Measurements from ENCODE around the gene USP12. TPM values are rescaled to one million over a fixed set of nuclear protein-coding genes. Genes with fewer than 3 reads are reported as not detected.

USP12 gene
- total RNA-seq, 6 donors from 2014 or later: 11.9 to 78.8 (median 30.5) TPM

GRCh38 chr13:27120811-27121210 lies 50.8 kb downstream of the USP12 start:
- H3K27ac ChIP-seq: peak overlapping the region in 1 of 4 donors; percentile 42
- 31 to 37% methylated on average over 3 of the region's 3 CpGs for WGBS, 2 donors
- no peak for ATAC-seq (ENCODE audit: low FRiP score in 2 of 2)

GRCh38 chr13:27120011-27120410 lies 51.6 kb downstream of the USP12 start:
- Histone ChIP-seq H3K27ac (no peak overlapping the region), H3K36me3 (peaks cover 0 to 8% (median 5%) of the 10 kb centered on the region in 4 donors), H3K4me3 (no peak overlapping the region), H3K27me3 (no peaks in the 10 kb centered on the region), H3K4me1 (peaks cover 10 to 30% (median 22%) of the 10 kb centered on the region in 4 donors), H3K9me3 (no peaks in the 10 kb centered on the region)
- DNase-seq (no peak), ATAC-seq (ENCODE audit: low FRiP score in 2 of 2) (no peak)
- TF ChIP-seq POLR2A (IDR thresholded peaks at IDR 0.05) (no peak), POLR2AphosphoS5 (IDR thresholded peaks at IDR 0.05) (no peak), CTCF (IDR thresholded peaks at IDR 0.05) (no peak), EP300 (IDR thresholded peaks at IDR 0.05) (no peak)
- WGBS, 2 donors: 93% methylated on average over 3 of the region's 3 CpGs

More at GRCh38 chr13:27120811-27121210, 50.8 kb downstream of the USP12 start:
- no peak for DNase-seq
- TF ChIP-seq POLR2AphosphoS5 (IDR thresholded peaks at IDR 0.05) (no peak), POLR2A (IDR thresholded peaks at IDR 0.05) (no peak), EP300 (IDR thresholded peaks at IDR 0.05) (no peak), CTCF (IDR thresholded peaks at IDR 0.05) (no peak)
- no peak overlapping the region for H3K4me3 ChIP-seq
- H3K9me3 ChIP-seq: no peaks in the 10 kb centered on the region
- peaks cover 13 to 34% (median 24%) of the 10 kb centered on the region in 4 donors for H3K4me1 ChIP-seq
- no peaks in the 10 kb centered on the region for H3K27me3 ChIP-seq
- H3K36me3 ChIP-seq: peaks cover 0 to 2% (median under 1%) of the 10 kb centered on the region in 4 donors

DNA sequence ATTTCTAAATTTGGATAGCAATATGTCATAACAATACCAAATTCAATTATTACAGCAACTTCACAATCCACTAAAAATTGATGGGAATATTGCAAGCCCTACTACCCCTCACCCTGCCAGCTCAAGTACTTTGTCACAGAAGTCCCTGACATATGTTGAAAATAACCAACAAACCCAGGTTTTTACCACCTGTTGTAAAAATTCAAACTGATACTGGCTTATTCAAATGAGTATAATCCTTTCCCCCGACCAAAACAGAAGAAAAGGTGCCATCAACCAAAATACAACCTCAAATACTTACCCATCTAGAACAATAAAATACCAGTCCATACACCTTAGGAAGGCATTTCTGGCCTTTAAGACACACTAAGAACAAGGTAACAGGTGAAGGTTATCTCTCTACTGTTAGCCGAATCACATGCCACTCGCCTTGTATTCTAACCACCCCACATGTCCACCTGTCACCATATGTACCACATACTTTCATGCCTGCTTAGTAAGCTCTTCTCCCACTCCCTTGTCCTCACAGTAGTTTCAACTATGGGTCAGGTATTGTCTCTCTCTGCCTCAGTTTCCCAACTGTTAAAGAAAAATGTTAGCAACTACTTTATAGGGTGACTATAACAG lies 53.1 kb downstream of the USP12 start:
- H3K27ac ChIP-seq: no peak overlapping the region
- no peak overlapping the region for H3K4me3 ChIP-seq
- ATAC-seq (ENCODE audit: low FRiP score in 2 of 2) (no peak), DNase-seq (no peak)
- peaks cover 10 to 30% (median 24%) of the 10 kb centered on the region in 4 donors for H3K4me1 ChIP-seq
- WGBS, 2 donors: 92 to 95% methylated on average over 3 of the region's 3 CpGs
- no peak for TF ChIP-seq CTCF (IDR thresholded peaks at IDR 0.05)
- TF ChIP-seq POLR2AphosphoS5 (IDR thresholded peaks at IDR 0.05): no peak
- no peak for TF ChIP-seq POLR2A (IDR thresholded peaks at IDR 0.05)
- no peak for TF ChIP-seq EP300 (IDR thresholded peaks at IDR 0.05)
- H3K27me3 ChIP-seq: no peaks in the 10 kb centered on the region
- H3K9me3 ChIP-seq: no peaks in the 10 kb centered on the region
- H3K36me3 ChIP-seq: peaks cover 0 to 8% (median 5%) of the 10 kb centered on the region in 4 donors

GRCh38 chr13:27117952-27118351 lies 53.7 kb downstream of the USP12 start:
- H3K36me3 ChIP-seq: peaks cover 0 to 8% (median 5%) of the 10 kb centered on the region in 4 donors
- no peaks in the 10 kb centered on the region for H3K9me3 ChIP-seq
- 77 to 82% methylated on average over 5 of the region's 5 CpGs for WGBS, 2 donors
- ATAC-seq (ENCODE audit: low FRiP score in 2 of 2) (no peak), DNase-seq (no peak)
- H3K27me3 ChIP-seq: no peaks in the 10 kb centered on the region
- peaks cover 10 to 30% (median 24%) of the 10 kb centered on the region in 4 donors for H3K4me1 ChIP-seq
- no peak overlapping the region for H3K4me3 ChIP-seq
- no peak for TF ChIP-seq EP300 (IDR thresholded peaks at IDR 0.05)
- no peak for TF ChIP-seq CTCF (IDR thresholded peaks at IDR 0.05)
- TF ChIP-seq POLR2AphosphoS5 (IDR thresholded peaks at IDR 0.05): no peak
- no peak for TF ChIP-seq POLR2A (IDR thresholded peaks at IDR 0.05)
- H3K27ac ChIP-seq: no peak overlapping the region

DNA sequence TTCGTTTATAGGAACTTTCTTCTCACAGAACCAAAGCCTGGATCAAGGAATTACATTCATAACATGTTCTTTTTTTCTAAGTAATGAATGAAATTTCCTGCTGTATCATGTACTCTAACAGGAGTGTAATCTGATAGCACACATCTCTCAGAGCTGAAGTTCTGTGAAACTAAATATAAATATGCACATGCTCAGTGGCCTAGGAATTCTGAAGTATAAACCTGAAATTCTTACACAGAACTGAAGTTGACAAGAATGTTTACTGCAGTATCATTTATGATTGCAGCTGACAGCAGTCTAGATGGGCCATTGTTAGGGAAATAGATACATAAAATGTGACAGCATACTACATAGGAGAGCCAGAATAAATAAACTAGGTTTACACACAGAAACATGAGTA lies 54.5 kb downstream of the USP12 start:
- no peak overlapping the region for H3K4me3 ChIP-seq
- TF ChIP-seq POLR2AphosphoS5 (IDR thresholded peaks at IDR 0.05) (no peak), CTCF (IDR thresholded peaks at IDR 0.05) (no peak), POLR2A (IDR thresholded peaks at IDR 0.05) (no peak), EP300 (IDR thresholded peaks at IDR 0.05) (no peak)
- no peak for ATAC-seq (ENCODE audit: low FRiP score in 2 of 2)
- no peak overlapping the region for H3K27ac ChIP-seq
- no peaks in the 10 kb centered on the region for H3K9me3 ChIP-seq
- 43 to 63% methylated on average over 1 of the region's 1 CpG for WGBS, 2 donors
- H3K4me1 ChIP-seq: peaks cover 10 to 30% (median 24%) of the 10 kb centered on the region in 4 donors
- H3K27me3 ChIP-seq: no peaks in the 10 kb centered on the region
- H3K36me3 ChIP-seq: peaks cover 0 to 8% (median 5%) of the 10 kb centered on the region in 4 donors
- DNase-seq: no peak
